Hepatocyte (in vitro differentiated cells): Measurements from ENCODE around the gene JMJD7. TPM values are rescaled to one million over a fixed set of nuclear protein-coding genes. Genes with fewer than 3 reads are reported as not detected.
A peak's percentile ranks its signal among the peaks of the same experiment; 100 is the strongest.

Source experiments
- DNase-seq: peaks from one replicate; pipeline ENCODE4 v3.0.0-alpha.2; 2016; ENCODE audit warnings: low spot score
- H2AFZ ChIP-seq: fragments of 200-600 bp; sonication (generic); 2 replicates; pipeline ENCODE4 v1.6.0; 2016; ENCODE audit warnings: antibody characterized with exemption, mild to moderate bottlenecking
- H3K27ac ChIP-seq: fragments of 200-600 bp; sonication (generic); 2 replicates; pipeline ENCODE4 v1.5.1; 2016; ENCODE audit warnings: mild to moderate bottlenecking
- H3K27me3 ChIP-seq: fragments of 200-600 bp; sonication (generic); 2 replicates; pipeline ENCODE4 v1.6.1; 2016
- H3K36me3 ChIP-seq: fragments of 200-600 bp; sonication (generic); replicated peaks from 2 replicates; pipeline ENCODE4 v1.5.1; 2016; ENCODE audit warnings: low read depth; ENCODE audit not compliant: insufficient read depth
- H3K4me1 ChIP-seq: fragments of 200-600 bp; sonication (generic); 2 replicates; pipeline ENCODE4 v1.5.1; 2016; ENCODE audit warnings: mild to moderate bottlenecking, moderate library complexity; ENCODE audit not compliant: insufficient read depth
- H3K4me2 ChIP-seq: fragments of 200-600 bp; sonication (generic); 2 replicates; pipeline ENCODE4 v1.6.0; 2016
- H3K4me3 ChIP-seq: fragments of 200-600 bp; sonication (generic); 2 replicates; pipeline ENCODE4 v1.5.1; 2016; ENCODE audit warnings: mild to moderate bottlenecking
- H3K79me2 ChIP-seq: fragments of 200-600 bp; sonication (generic); 2 replicates; pipeline ENCODE4 v1.6.0; 2017; ENCODE audit warnings: mild to moderate bottlenecking
- H3K9me2 ChIP-seq: fragments of 200-600 bp; sonication (generic); replicated peaks from 2 replicates; pipeline ENCODE4 v1.6.0; 2017; ENCODE audit warnings: mild to moderate bottlenecking; ENCODE audit not compliant: insufficient read depth
- H3K9me3 ChIP-seq: fragments of 200-600 bp; sonication (generic); 2 replicates; pipeline ENCODE4 v1.5.1; 2016; ENCODE audit warnings: low read depth, mild to moderate bottlenecking
- H4K20me1 ChIP-seq: fragments of 200-600 bp; sonication (generic); 2 replicates; pipeline ENCODE4 v1.6.0; 2016; ENCODE audit warnings: mild to moderate bottlenecking; ENCODE audit not compliant: insufficient read depth, poor library complexity, severe bottlenecking
- CTCF ChIP-seq: fragments of 200-600 bp; sonication (generic); IDR thresholded peaks from 2 replicates; pipeline ENCODE4 v1.5.1; 2016; ENCODE audit warnings: antibody characterized with exemption, mild to moderate bottlenecking; ENCODE audit not compliant: poor library complexity
- EZH2 ChIP-seq: fragments of 200-600 bp; sonication (generic); IDR thresholded peaks from 2 replicates; pipeline ENCODE4 v1.6.1; 2016; ENCODE audit warnings: antibody characterized with exemption, mild to moderate bottlenecking, borderline replicate concordance
- EZH2phosphoT487 ChIP-seq: fragments of 200-600 bp; sonication (generic); IDR thresholded peaks from one replicate; pipeline ENCODE4 v1.6.1; 2018; ENCODE audit warnings: antibody characterized with exemption, mild to moderate bottlenecking, low read depth, moderate library complexity; ENCODE audit not compliant: unreplicated experiment, severe bottlenecking
- WGBS: methylation state at CpG from one replicate; pipeline ENCODE4 v1.1.6; 2016; ENCODE audit warnings: low lambda C conversion rate; ENCODE audit errors: missing lambda C conversion rate; 5-methylcytosine and 5-hydroxymethylcytosine counted together
- polyA plus RNA-seq: library from polyadenylated mRNA; unstranded; fragments of >200 nt; fragmentation: Nextera tagmentation; extraction: Ambion mirVana; gene quantifications from 2 replicates; pipeline ENCODE4 v1.2.1, GENCODE V29; 2016
- total RNA-seq: library from RNA; depleted of rRNA; stranded (reverse); fragments of >200 nt; gene quantifications from 2 replicates; pipeline ENCODE4 v1.2.3, GENCODE V29; 2014

JMJD7 gene
- total RNA-seq = 14.1 and 14.4 TPM in 2 replicates
- polyA plus RNA-seq = 9.2 and 9.9 TPM in 2 replicates

- Histone ChIP-seq H3K9me2 (no peaks in the 10 kb centered on the region), H3K79me2 (peaks cover 5% of the 10 kb centered on the region), H3K4me3 (peak within 1 kb of the TSS; percentile 79), H3K4me1 (peaks cover 10% of the 10 kb centered on the region), H3K27me3 (no peaks in the 10 kb centered on the region), H3K27ac (peak within 1 kb of the TSS; percentile 74), H3K4me2 (peak within 1 kb of the TSS; percentile 95), H2AFZ (peak within 1 kb of the TSS; percentile 79), H3K36me3 (no peaks in the 10 kb centered on the region), H3K9me3 (no peaks in the 10 kb centered on the region), H4K20me1 (no peaks in the 10 kb centered on the region)
- no peak for TF ChIP-seq CTCF
- no peak for TF ChIP-seq EZH2
- no peak for TF ChIP-seq EZH2phosphoT487
- DNase-seq = peak; percentile 97
- under 1% methylated on average over 46 of the region's 66 CpGs for WGBS
These were observed at the start of gene JMJD7 for GRCh38 chr15:41827880-41828806. JMJD7 (plus strand) TSS chr15:41828092; CDS start chr15:41828125, 33 bp downstream.

GRCh38 chr15:41778521-41778920 is 49.4 kb upstream of the JMJD7 start:
- Histone ChIP-seq H3K36me3 (no peaks in the 10 kb centered on the region), H3K4me2 (no peak overlapping the region), H3K27me3 (no peaks in the 10 kb centered on the region), H3K79me2 (peaks cover 63% of the 10 kb centered on the region), H3K9me3 (no peaks in the 10 kb centered on the region), H3K27ac (peak overlapping the region; percentile 74), H3K4me1 (peaks cover 41% of the 10 kb centered on the region), H2AFZ (no peak overlapping the region), H3K9me2 (no peaks in the 10 kb centered on the region), H3K4me3 (no peak overlapping the region), H4K20me1 (no peaks in the 10 kb centered on the region)
- TF ChIP-seq CTCF (no peak), EZH2phosphoT487 (no peak), EZH2 (no peak)
- no peak for DNase-seq
- 91% methylated on average over 1 of the region's 1 CpG for WGBS

- Histone ChIP-seq H3K4me2 (peak overlapping the region; percentile 48), H4K20me1 (no peaks in the 10 kb centered on the region), H3K27ac (peak overlapping the region; percentile 74), H3K27me3 (no peaks in the 10 kb centered on the region), H3K36me3 (no peaks in the 10 kb centered on the region), H3K4me3 (no peak overlapping the region), H3K9me2 (no peaks in the 10 kb centered on the region), H3K9me3 (no peaks in the 10 kb centered on the region), H2AFZ (no peak overlapping the region), H3K4me1 (peaks cover 38% of the 10 kb centered on the region), H3K79me2 (peaks cover 73% of the 10 kb centered on the region)
- WGBS = 78% methylated on average over 4 of the region's 4 CpGs
- TF ChIP-seq EZH2 (no peak), EZH2phosphoT487 (no peak), CTCF (no peak)
- no peak for DNase-seq
These were observed 48.2 kb upstream of the JMJD7 start for GRCh38 chr15:41779662-41780157.
